ENCODE results near the gene SAMD15.
"Not testable (repeated sequence)": the region's sequence is repeated elsewhere in the genome, so short reads cannot be mapped to it uniquely, and the experiment has no call there.

Gene SAMD15

DNA sequence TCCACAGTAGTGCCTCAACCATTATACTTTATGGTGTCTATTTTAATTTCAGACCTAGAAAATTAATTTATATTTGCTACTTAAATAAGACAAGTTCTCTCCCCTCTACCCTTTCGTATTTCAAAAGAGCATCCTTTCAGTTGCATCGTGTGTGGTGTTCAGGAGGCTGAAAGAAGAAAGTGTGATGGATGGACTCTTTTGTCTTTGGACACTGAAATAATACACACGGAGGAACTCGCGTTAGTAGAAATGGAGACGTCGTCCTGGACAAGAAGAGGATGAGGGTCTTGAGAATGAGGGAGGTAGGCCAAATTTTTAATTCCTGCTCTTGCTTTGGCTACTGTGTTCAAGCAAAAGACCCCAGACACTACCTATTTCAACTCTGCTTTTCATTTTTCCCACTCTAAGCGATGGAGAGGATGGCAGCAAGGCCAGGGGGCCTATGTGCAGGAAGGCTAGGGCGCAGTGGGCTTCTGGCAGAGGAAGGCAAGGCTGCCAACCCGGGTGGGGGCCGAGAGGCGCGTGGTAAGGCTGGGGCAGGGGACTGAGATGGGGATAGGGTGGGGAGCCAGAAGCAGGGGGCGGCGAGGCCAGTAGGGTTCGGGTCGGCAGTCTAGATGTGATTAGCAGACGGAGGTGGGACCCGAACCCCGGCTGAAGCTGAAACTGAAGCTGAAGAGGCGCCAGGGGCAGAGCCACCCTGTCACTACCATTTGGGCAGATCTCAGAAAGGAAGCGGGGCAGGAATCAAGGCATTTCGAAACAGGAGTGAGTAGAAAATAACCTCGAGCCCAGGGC, 1.0 kb upstream of the SAMD15 start:
- no peak for DNase-seq

DNA sequence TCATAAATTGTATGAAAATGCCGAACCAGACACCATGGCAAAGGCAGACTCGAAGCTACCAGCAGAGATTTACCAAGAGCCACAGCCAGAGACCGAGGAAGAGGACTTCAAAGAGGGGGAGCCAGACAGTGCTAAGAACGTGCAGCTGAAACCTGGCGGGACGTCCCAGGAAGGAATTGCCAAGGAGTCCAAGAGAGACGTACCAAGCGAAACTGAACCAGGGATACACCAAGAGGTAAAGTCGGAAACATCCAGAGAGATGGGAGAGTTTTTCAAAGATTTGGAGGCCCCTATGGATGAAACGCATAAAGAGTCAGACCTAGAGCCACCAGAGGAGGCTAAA, 294 bp downstream of the SAMD15 start:
- DNase-seq: no peak

DNA sequence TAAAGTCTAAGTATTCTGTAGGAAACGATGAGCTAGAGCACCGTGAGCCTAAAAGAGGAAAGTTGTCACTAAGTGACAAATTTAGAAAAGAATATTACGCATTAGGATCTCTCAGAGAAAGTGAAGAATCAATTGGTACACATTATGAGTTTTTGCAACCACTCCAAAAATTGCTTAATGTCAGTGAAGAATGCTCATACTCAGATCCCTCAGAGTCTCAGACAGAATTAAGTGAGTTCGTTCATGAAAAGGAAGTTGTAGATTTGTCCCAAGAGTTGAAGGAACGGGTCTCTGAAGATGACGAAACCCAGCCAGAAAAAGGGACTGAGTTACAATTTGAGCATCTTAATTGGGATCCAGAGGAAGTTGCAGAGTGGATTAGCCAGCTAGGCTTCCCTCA, 1.5 kb downstream of the SAMD15 start:
- no peak for DNase-seq

DNA sequence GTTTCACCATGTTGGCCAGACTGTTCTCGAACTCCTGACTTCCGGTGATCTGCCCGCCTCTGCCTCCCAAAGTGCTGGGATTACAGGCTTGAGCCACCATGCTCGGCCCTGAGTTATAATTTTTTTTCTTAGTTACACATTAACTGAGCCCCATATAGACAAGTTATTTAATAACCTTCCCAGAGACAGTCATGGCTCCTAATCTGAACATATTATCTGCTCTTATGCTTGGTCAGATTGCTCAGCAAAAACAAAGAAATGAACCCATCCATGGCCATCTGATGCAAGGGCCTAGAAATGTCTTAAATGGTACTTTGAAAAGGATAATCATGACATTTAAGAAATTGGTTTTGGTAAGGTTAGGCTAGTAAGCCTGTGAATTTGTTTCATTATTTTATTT, 13.0 kb downstream of the SAMD15 start:
- DNase-seq: no peak

DNA sequence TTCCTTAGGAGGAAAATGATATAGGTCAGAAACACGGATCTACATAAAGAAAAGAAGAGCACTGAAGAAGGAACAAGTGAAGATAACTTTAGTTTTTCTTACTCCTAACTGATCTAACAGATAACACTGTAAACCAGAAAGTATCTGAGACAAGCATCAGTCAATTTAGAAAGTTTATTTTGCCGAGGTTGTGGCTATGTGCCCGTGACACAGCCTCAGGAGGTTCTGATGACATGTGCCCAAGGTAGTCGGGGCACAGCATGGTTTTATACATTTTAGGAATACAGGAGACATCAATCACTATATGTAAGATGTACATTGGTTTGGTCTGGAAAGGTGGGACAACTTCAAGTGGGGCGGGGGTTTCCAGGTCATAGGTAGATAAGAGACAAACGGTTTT, 23.0 kb downstream of the SAMD15 start:
- DNase-seq: no peak

DNA sequence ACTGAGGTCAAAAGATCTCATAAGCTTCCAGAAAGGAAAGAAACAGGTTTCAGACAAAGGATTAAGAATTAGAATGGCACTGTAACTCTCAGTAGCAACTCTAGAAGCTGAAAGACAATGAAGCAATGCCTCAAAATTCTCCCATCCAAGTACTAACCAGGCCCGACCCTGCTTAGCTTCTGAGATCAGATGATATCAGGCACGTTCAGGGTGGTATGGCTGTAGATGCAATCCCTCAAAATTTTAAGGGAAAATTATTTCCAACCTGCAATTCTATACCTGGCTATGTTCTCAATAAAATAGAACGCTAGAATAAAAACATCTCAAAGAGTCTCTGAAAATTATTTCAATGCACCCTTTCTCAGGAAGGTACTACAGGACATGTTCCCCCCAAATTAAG, 26.6 kb downstream of the SAMD15 start:
- no peak for DNase-seq

DNA sequence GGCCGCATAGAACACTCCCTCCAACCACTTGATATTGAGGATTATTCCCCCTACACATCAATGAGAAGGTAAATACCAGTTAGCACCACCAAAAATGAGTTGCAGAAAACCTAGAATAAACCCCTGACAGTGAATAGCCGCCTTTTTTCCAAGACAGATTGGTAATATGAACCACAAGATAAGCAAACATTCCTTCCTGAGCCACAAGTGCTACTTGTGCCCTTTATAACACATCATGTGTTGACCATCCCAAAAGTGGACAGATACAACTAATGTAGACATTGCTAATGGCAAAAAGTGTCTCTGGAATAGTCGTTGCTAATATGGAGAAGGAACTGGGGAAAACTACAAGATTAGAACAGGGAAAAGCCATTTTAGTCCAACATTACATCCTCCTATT, 28.9 kb downstream of the SAMD15 start:
- DNase-seq: no peak

DNA sequence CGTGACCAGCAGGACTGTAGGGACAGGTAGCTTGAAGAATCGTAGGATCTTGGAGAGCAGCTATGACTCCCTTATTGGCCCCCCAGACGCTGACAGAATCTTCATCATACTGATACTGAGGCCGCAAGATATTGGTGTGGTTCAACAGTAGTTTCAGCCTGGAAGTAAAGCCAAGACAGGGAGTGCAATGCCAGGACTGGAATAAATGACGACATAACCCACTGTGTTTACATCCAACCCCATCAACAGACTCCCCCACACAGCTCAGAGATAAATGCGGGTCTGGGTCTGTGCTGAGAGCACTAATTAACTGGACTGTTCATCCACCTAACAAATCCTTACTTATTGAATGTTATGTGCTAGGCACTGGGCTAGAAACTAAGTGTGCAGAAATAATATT, 29.5 kb downstream of the SAMD15 start:
- DNase-seq: no peak

DNA sequence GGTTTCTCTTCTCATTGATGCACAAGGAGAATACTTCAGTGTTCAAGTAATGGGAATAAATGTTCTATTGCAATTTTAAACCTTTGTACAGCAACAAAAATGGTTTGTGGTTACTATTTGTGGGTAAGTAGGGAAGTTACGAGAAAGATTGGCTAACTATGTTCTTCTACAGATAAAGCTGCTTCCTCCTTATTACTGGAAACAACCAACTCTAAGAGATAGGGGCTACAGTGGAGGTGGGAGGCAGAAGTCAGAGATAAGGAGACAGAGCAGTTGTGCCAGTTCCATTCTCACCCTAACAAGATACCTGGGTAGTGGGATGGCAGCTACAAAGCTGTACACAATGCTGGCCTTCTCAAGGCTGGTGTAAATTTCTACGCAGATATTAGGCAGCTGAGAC, 30.0 kb downstream of the SAMD15 start:
- no peak for DNase-seq

DNA sequence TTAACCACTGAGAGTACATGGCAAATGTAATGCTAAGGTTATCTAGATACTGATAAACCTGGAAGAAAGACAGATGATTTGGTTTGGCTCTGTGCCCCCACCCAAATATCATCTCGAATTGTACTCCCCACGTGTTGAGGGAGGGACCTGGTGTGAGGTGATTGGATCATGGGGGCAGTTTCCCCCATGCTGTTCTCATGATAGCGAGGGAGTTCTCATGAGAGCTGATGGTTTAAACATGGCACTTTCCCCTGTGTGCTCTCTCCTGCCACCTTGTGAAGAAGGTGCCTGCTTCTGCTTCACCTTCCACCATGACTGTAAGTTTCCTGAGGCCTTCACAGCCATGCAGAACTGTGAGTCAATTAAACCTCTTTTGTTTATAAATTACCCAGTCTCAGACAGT, 32.0 kb downstream of the SAMD15 start:
- DNase-seq: peak; percentile 3

DNA sequence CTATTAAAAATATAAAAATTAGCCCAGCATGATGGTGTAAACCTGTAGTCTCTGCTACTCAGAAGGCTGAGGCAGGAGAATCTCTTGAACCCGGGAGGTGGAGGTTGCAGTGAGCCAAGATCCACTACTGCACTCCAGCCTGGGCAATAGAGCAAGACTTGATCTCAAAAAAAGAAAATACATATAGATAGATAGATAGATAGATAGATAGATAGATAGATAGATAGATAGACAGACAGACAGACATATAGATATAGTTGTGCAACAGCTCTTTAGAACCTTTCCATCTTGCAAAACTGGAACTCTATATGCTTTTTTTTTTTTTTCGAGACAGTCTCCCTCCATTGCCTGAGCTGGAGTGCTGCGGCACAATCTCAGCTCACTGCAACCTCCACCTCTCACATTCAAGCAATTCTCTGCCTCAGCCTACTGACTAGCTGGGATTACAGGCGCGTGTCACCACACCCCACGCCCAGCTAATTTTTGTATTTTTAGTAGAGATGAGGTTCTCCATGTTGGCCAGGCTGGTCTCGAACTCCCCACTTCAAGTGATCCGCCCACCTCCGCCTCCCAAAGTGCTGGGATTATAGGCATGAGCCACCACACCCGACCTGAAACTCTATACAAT, 38.3 kb downstream of the SAMD15 start:
- not testable (repeated sequence) for DNase-seq

DNA sequence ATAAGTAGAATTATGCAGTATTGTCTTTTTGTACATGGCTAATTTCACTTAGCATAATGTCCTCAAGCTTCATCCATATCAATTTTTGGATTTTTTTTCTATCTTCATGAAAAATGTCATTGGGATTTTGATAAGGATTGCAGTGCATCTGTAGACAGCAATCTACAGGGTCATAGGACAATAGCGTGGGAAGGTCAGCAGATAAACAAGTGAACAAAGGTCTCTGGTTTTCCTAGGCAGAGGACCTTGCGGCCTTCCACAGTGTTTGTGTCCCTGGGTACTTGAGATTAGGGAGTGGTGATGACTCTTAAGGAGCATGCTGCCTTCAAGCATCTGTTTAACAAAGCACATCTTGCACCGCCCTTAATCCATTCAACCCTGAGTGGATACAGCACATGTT, 38.9 kb downstream of the SAMD15 start:
- DNase-seq: not testable (repeated sequence)

DNA sequence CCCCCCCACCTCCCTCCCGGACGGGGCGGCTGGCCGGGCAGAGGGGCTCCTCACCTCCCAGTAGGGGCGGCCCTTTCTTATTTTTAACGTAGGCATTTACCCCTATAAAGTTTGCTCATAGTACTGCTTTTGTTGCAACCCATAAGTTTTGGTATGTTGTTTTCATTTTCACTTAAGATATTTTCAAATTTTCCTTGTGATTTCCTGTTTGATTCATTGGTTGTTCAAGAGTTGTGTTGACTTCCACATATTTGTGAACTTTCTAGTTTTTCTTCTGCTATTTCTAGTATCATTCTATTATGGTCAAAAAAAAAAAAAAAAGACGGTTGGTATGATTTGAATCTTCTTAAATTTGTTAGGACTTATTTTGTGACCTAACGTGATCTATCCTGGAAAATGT, 39.7 kb downstream of the SAMD15 start:
- DNase-seq: no peak

DNA sequence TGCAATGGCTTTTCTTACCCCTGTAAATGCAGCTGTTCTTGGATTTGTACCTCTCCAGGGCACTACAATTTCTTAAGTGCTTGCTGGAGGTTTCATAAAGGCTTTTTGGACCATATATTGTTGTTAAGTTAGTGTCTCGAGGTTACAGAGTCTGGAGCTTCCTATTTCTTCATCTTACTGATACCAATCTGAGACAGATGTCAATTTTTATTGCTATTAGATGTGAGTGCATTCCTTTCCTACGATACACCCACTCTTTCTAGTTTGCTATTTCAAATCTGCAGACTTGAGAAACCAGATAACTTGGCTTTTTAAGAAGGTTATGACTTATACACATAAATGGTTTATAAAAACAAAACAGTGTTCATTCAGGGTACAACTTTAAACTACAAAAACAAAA, 44.0 kb downstream of the SAMD15 start:
- no peak for DNase-seq

DNA sequence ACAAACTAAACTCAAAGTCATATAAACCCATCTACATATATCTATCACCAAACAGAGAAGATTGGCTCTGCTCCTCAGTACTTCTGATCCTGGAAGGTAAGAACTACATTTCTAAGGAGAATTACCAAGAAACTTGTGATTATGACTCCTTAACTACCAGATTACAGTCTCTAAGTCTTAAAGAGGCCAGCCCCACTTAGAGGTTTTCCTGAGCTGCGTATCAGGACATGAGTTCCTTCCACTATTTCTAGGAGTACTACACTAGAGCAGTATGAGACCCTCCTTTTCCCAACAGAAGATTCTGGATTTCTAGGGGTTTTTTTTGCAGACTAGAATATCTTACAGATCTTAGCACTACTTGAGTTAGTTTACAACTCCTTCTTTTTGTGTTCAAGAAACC, 46.2 kb downstream of the SAMD15 start, which contains the start of gene NOXRED1:
Gene NOXRED1, minus strand, starts transcription at position 101 of the 400 bp plus-strand sequence. CDS start 634 bp downstream, outside the sequence.
- no peak for DNase-seq

DNA sequence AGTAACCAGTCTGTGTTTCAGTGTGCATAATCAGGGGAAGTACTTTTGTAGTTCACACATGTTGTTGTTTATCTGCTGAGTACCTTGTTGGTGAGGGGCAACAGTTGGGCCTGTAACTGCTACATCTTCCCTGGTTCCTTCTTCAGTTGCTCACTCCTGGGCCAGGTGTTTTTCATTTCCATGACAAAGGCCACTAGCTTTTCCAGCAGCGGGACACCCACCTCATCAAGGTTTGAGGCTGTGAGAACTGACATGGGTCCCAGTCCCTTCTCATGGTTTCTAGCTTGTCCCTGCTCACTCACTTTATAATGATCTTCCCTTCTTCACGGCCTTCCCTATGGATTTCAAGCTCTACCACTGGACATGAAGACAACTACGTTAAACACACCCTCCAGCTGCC, 47.7 kb downstream of the SAMD15 start:
- no peak for DNase-seq

DNA sequence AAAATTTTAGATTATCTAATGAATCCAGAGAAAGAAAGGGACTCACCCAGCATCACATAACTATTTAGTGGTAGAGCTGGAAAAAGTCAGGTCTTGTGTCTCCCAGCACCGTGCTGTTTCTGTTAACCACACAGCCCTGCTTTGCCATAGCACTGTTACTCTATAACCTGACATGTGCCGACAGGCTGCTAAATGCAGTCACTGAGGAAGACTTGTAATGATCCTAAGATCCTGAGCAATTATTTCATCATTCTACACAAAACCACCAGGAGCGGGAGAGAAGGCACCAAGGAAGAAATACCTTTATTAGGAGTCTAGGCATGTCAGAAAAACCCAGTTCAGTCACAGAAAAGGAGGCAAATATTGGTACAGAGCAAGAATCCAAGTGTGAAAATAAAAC, 49.2 kb downstream of the SAMD15 start:
- no peak for DNase-seq

DNA sequence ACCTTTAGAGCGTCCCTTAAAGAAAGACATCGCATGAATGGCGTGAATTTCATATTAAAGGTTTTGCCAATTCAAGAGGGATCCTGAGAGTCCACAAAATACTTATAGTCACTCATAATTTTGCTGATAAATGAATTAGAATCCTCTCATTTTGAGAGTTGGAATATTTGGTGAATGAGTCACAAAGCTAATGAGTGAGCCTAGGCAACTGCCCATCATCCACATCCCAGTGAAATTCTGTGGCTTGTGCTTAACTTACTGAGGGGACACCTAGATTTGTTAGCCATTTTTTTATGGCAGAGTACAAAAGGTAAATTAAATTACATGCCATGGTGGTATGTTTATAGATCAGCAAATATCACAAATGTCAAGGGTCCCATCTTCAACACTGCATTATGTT, 58.9 kb downstream of the SAMD15 start:
- no peak for DNase-seq

DNA sequence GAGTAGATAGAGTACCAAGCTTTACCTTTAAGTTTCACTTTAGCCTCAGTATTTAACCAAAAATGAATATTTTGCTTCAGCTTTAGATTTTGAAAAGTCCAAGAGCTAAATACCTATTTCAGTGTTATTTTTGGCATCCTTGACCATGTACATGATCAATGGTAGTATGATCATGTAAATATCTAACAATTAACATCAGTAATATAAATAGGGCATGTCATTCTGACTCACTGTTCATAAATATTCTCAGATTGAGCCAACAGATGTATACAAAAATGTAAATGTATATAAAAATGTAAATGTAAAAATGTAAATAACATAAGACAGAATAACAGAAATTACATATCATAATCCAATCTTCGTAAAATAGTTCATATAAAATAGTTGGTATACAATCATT, 61.4 kb downstream of the SAMD15 start:
- no peak for DNase-seq

DNA sequence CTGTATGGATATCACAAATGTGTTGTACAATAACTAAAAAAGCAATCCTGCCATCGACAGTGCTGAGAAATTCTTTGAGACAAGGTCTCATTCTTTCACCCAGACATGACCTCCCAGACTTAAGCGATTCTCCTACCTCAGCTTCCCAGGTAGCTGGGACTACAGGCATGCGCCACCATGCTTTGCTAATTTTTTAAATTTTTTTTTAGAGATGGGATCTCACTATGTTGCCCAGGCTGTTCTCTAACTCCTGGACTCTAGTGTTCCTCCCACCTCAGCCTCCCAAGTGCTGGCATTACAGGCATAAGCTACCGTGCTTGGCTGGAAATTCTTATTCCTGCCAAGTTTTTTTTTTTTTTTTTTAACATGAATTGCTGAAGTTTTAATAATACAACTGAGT, 62.7 kb downstream of the SAMD15 start:
- no peak for DNase-seq

Measured in NCI-H1694 (cell line).